ENCODE results near the gene RUNX1.
"Not testable (repeated sequence)": the region's sequence is repeated elsewhere in the genome, so short reads cannot be mapped to it uniquely, and the experiment has no call there.

RUNX1 gene

GRCh38 chr21:34968414-34969333, 80.4 kb downstream of the RUNX1 start:
- no peak for DNase-seq

GRCh38 chr21:34967509-34968289, 81.4 kb downstream of the RUNX1 start:
- no peak for DNase-seq

GRCh38 chr21:34966881-34967280, 82.2 kb downstream of the RUNX1 start:
- DNase-seq, result not testable (repeated sequence)

- no peak for DNase-seq
These were observed 83.6 kb downstream of the RUNX1 start for GRCh38 chr21:34965200-34966174.

GRCh38 chr21:34962586-34963222, 86.4 kb downstream of the RUNX1 start:
- DNase-seq, result no peak

- DNase-seq, result no peak
These were observed 87.0 kb downstream of the RUNX1 start for GRCh38 chr21:34962136-34962535.

GRCh38 chr21:34960687-34961086, 88.4 kb downstream of the RUNX1 start:
- DNase-seq, result no peak

GRCh38 chr21:34959607-34960006, 89.5 kb downstream of the RUNX1 start:
- DNase-seq, result no peak

GRCh38 chr21:34958040-34958439, 91.1 kb downstream of the RUNX1 start:
- DNase-seq, result no peak

- DNase-seq, result no peak
These were observed 92.4 kb downstream of the RUNX1 start for GRCh38 chr21:34956416-34957316.

- DNase-seq, result no peak
These were observed 95.2 kb downstream of the RUNX1 start for GRCh38 chr21:34953950-34954349.

GRCh38 chr21:34952701-34953100, 96.4 kb downstream of the RUNX1 start:
- no peak for DNase-seq

- not testable (repeated sequence) for DNase-seq
These were observed 97.2 kb downstream of the RUNX1 start for GRCh38 chr21:34951868-34952267.

GRCh38 chr21:34950980-34951379, 98.1 kb downstream of the RUNX1 start:
- no peak for DNase-seq

GRCh38 chr21:34949499-34949898, 99.6 kb downstream of the RUNX1 start:
- DNase-seq, result no peak

- DNase-seq, result no peak
These were observed 100.1 kb downstream of the RUNX1 start for GRCh38 chr21:34949030-34949429.

- DNase-seq, result no peak
These were observed 100.9 kb downstream of the RUNX1 start for GRCh38 chr21:34948157-34948556.

- no peak for DNase-seq
These were observed 102.1 kb downstream of the RUNX1 start for GRCh38 chr21:34946916-34947534.

- DNase-seq, result no peak
These were observed 102.7 kb downstream of the RUNX1 start for GRCh38 chr21:34946385-34946840.

- no peak for DNase-seq
These were observed 103.8 kb downstream of the RUNX1 start for GRCh38 chr21:34945288-34945687.
